Mucosa of descending colon (tissue), 3 donors: ENCODE results near the gene ZNF148. TPM values are rescaled to one million over a fixed set of nuclear protein-coding genes. Genes with fewer than 3 reads are reported as not detected.

Experiments used
- ATAC-seq: fragments of 200-7000 bp; cut with Tn5 transposase; one replicate; pipeline ENCODE4 v1.9.1; 2020; ENCODE audit warnings: mild to moderate bottlenecking, moderate library complexity
- DNase-seq, 3 donors: peaks; one replicate each; pipeline ENCODE4 v3.0.0-alpha.2; 2020
- H3K36me3 ChIP-seq: fragments of 200-600 bp; one replicate; pipeline ENCODE4 v1.8.0; 2021; ENCODE audit warnings: low read depth, mild to moderate bottlenecking
- H3K4me1 ChIP-seq: fragments of 200-600 bp; one replicate; pipeline ENCODE4 v1.8.0; 2021; ENCODE audit warnings: low read depth, mild to moderate bottlenecking
- H3K4me3 ChIP-seq: fragments of 200-600 bp; one replicate; pipeline ENCODE4 v1.8.0; 2021; ENCODE audit warnings: mild to moderate bottlenecking
- H3K9me3 ChIP-seq: fragments of 200-600 bp; one replicate; pipeline ENCODE4 v1.8.0; 2021; ENCODE audit warnings: mild to moderate bottlenecking
- CTCF ChIP-seq: fragments of 200-600 bp; IDR thresholded peaks from one replicate; pipeline ENCODE4 v1.8.0; 2022; ENCODE audit warnings: antibody characterized with exemption, mild to moderate bottlenecking
- intact Hi-C, 2 donors: fragments of 100-400 bp; cut with DNase I in 1 of 2; cut with micrococcal nuclease in 1 of 2; formaldehyde crosslinking; loops; one replicate each; pipeline versions ENCODE4 v1.11.0 to v1.11.1; 2022; cut with DNase I, micrococcal nuclease
- total RNA-seq, 3 donors: library from RNA; stranded (reverse); fragmentation: NEBNext Ultra II Directional in 2 of 3; extraction: Animal tissue kit (Norgen Biotek cat#: 25700) in 2 of 3; gene quantifications; one replicate each; pipeline versions ENCODE4 v1.2.1 to v1.2.4, GENCODE V29; 2021 to 2023
- donor health status: DM: no; HTN: no; CAD: no; lungs with moderate emphysema.
- donor health status: DM: no; HTN: no; CAD: no.
- donor health status: DM: no; HTN: yes; CAD: no.

The ZNF148 gene
- total RNA-seq, 3 donors from 2014 or later = 39.8 to 79.5 (median 42.6) TPM

DNA sequence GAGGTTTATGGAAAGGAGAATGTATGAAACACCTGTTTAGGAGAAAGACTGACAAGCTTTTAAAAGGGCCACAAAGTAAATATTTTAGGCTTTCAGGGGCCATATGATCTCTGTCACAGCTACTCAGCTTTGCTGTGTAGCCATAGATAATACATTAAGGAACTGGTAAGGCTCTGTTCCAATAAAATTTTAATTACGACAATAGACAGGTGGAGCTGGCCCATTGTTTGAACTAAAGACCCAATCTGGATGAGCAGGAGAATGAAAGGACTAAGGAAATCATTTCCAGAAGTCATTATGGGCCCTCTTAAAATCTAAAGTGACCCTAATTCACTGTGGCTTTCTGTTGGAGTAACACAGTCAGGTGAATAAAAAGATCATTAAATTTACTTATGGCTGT, 114.1 kb downstream of the ZNF148 start:
- Histone ChIP-seq H3K9me3 (peaks cover 4% of the 10 kb centered on the region), H3K4me1 (peaks cover 15% of the 10 kb centered on the region), H3K36me3 (no peaks in the 10 kb centered on the region), H3K4me3 (no peak overlapping the region)
- ATAC-seq (peak; percentile 85), DNase-seq (peak in 1 of 3 donors; percentile 21)
- TF ChIP-seq CTCF = no peak
- intact Hi-C loops = no loop called here

DNA sequence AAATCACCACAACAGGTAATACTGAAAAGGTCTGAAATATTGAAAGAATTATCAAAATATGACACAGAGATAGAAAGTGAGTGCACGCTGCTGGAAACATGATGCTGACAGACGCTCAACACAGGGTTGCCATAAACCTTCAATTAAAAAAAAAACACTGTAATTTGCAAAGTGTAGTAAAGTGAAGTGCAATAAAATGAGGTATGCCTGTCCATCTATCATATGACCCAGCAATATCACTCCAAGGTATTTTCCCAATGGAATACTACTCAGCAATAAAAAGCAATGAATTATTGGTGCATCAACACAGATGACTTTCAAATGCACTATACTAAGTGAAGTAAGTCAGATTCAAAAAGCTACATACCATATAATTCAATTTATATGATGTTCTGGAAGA, 115.0 kb downstream of the ZNF148 start:
- no peak for DNase-seq
- Histone ChIP-seq H3K36me3 (no peaks in the 10 kb centered on the region), H3K4me1 (peaks cover 15% of the 10 kb centered on the region), H3K9me3 (peaks cover 4% of the 10 kb centered on the region), H3K4me3 (no peak overlapping the region)
- TF ChIP-seq CTCF = no peak
- intact Hi-C loops = no loop called here
- ATAC-seq = peak; percentile 90

- no peak for DNase-seq
- intact Hi-C loops = no loop called here
- Histone ChIP-seq H3K4me3 (no peak overlapping the region), H3K4me1 (peaks cover 15% of the 10 kb centered on the region), H3K9me3 (peaks cover 4% of the 10 kb centered on the region), H3K36me3 (no peaks in the 10 kb centered on the region)
- ATAC-seq = no peak
- TF ChIP-seq CTCF = no peak
These were observed 117.6 kb downstream of the ZNF148 start for GRCh38 chr3:125257536-125257935.

DNA sequence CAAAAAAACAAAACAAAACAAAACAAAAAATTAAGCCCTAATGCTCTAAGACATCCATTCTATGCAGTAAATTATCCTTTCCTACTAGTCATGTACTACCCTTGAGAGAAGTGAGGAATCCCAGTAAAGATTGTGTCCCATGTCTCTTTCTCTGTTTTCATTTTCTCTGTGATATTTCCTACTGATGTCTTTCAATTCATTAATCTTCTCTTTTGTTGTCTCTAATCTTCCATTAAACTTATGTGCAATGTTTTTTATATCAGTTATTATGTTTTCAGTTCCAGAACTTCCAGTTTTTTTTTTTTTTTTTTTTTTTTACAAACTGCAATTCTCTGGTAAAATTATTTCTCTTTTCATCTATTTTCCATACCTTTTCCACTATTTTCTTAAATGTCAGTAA, 118.5 kb downstream of the ZNF148 start:
- H3K4me1 ChIP-seq = peaks cover 15% of the 10 kb centered on the region
- intact Hi-C loops = no loop called here
- DNase-seq = no peak
- no peaks in the 10 kb centered on the region for H3K36me3 ChIP-seq
- no peak overlapping the region for H3K4me3 ChIP-seq
- TF ChIP-seq CTCF = no peak
- no peak for ATAC-seq
- H3K9me3 ChIP-seq = peaks cover 4% of the 10 kb centered on the region

- intact Hi-C loops = no loop called here
- Histone ChIP-seq H3K9me3 (no peaks in the 10 kb centered on the region), H3K4me3 (no peak overlapping the region), H3K4me1 (no peaks in the 10 kb centered on the region), H3K36me3 (no peaks in the 10 kb centered on the region)
- no peak for TF ChIP-seq CTCF
- DNase-seq (no peak), ATAC-seq (no peak)
These were observed 124.2 kb downstream of the ZNF148 start for GRCh38 chr3:125250973-125251372.

DNA sequence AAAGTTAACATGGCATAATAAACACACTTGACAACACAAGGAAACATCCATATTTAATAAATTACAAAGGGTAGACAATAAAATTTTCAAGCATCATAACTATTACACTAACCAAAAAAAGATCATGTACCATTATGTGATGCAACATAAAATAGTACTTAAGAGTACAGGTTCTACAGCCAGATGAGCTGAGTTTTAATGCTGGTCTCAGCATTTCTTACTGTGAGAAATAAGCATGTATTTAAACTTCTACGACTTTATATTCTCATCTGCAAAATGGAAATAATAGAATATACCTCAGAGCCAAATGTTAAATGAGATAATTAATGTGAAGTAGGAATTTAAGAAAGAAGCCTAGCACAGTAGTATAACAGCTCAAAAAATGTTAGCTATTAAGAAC, 128.9 kb downstream of the ZNF148 start:
- ATAC-seq (no peak), DNase-seq (no peak)
- H3K9me3 ChIP-seq = no peaks in the 10 kb centered on the region
- no peak overlapping the region for H3K4me3 ChIP-seq
- no peaks in the 10 kb centered on the region for H3K36me3 ChIP-seq
- intact Hi-C loops = no loop called here
- no peak for TF ChIP-seq CTCF
- no peaks in the 10 kb centered on the region for H3K4me1 ChIP-seq
